ENCODE measurements around the gene PAPSS2.

DNA sequence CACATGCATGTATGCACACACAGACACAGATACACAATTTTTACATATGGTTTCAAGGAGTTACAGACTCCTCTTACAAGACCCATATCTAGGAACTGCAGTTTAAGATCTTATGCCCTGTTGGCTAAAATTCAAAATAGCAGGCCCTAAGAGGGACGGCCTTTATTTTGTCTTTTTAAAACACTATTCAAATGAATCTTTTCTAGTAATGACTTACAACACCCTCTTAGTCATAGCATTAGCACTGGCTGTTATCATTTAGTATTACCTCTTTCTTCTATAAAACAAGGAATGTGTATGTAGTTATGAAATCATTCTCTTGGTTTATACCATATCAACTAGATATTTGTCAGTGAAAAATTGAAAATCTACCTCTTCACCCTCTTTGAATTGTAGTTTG lies 15.3 kb downstream of the PAPSS2 start:
- TF ChIP-seq CTCF (IDR thresholded peaks at IDR 0.05) (no peak), POLR2A (IDR thresholded peaks at IDR 0.05) (no peak)

Measured in transverse colon (tissue), 3 donors.